GM19240 (cell line): Measurements from ENCODE around the gene KRT75.
"Not testable (repeated sequence)": the region's sequence is repeated elsewhere in the genome, so short reads cannot be mapped to it uniquely, and the experiment has no call there.

Source experiments
- DNase-seq: peaks from one replicate; pipeline ENCODE4 v3.0.0; 2011; ENCODE audit warnings: low spot score; ENCODE audit not compliant: insufficient read length

Gene KRT75

DNA sequence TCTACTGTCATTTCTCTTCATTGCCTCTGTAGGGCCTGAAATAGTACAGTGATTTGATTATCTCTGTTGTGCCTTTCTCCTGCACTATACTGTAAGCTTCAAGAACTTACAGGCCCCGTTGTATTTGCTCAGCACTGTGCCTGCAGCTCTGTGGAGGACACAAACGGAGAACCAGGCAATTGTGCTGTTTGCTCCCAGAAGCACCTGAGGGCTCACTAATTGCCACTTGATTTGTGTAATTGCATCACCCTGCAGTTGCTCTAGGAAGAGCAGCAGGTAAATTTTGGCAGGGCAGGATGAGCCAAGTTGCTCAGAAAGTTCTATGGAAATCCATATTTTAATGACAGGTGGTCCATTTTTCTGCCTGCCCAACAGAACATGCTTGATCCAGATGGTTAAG is 16.4 kb downstream of the KRT75 start:
- no peak for DNase-seq

- no peak for DNase-seq
Measured at GRCh38 chr12:52416795-52417194, 17.4 kb downstream of the KRT75 start.

- DNase-seq = no peak
Measured at GRCh38 chr12:52415870-52416750, 18.1 kb downstream of the KRT75 start.

DNA sequence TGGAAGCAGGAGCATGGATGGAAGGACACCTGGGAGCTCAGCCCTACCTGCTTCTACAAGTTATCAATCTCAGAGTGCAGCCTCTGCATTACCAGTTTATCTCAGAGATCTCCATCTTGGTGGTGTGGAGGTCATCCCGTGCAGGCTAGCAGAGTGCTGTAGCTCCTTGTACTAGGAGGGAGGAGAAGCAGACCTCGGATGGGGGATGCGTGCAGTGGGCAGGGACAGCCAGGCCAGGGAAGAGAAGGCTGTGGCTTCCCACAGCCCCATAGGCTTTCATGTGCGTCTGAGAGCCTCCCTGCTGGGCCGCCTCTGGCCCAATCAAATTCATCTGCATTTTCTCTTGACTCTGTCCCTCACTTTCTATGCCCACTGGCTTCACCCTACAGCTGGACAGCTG is 19.2 kb downstream of the KRT75 start:
- DNase-seq = no peak

DNA sequence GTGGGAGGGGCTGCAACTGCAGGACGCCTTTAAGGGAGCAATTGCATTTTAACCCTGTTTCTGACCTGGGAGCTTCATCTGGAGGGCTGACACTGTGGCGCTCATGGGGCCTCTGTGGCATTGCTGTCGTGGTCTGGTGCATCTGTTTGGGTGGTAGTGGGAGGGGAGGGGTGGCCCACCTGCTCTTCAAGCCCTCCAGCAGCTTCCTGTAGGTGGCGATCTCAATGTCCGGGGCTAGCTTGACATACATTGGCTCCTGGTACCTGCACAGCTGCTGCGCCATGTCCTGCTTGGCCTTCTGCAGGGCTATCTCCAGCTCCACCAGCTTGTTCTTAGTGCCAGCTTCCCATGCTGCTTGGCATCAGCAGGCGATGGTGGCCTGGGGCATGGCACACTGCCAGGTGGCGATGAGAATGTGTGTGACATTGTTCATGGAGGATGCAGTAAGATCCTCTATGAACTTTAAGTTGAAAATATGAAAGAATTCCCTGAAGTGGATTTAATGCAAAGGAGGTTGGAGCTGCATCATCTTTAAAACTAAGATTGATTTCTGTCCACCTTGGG is 20.3 kb downstream of the KRT75 start:
- DNase-seq = no peak

DNA sequence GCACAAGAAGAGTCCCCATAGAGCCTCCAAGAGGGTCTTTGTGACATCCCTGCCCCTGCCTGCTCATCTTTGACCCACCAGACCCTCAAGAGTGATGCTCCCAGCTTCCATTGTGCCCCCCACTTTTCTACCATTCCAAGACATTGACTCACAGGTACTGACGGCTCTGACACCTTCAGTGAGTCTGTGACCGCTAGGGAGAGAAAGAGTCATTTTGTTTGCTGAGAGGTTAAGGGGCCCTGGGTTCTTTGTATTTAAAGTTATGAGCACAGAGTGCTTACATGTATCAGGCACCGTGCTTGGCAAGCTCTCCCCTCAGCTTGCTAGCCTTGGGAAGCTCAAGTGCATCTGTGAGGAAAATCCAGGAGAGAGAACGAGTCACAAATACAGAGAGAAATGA is 21.0 kb downstream of the KRT75 start:
- no peak for DNase-seq

- DNase-seq = no peak
Measured at GRCh38 chr12:52411815-52412214, 22.4 kb downstream of the KRT75 start.

- DNase-seq = not testable (repeated sequence)
Measured at GRCh38 chr12:52410589-52411248, 23.5 kb downstream of the KRT75 start.

- no peak for DNase-seq
Measured at GRCh38 chr12:52407918-52408317, 26.3 kb downstream of the KRT75 start.

DNA sequence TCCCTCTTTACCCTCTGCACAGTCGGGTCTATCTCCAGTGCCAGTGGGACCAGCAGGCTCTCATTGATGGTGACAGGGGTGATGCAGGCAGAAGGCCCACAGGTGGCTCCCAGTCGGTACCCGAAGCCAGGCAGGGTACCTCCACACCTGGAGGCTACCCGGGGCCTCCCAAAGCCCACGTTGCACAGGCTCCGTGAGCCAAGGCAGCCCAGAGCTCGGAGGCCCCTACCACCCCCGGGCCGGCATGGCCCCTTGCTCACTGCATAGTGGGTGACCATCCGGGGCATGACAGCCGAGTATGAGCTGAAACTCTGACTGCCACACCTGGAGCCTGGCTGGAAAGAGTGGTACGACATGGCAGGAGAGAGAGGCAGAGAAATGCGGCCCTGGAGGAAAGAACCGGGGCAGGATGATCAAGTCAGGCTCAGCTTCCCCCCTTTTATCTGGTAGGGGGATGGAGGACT is 28.2 kb downstream of the KRT75 start, which contains the start of gene KRT82:
Gene KRT82 (minus strand): TSS at position 414 of the 464 bp plus-strand sequence. CDS start 58 bp downstream, at position 356.
- no peak for DNase-seq

DNA sequence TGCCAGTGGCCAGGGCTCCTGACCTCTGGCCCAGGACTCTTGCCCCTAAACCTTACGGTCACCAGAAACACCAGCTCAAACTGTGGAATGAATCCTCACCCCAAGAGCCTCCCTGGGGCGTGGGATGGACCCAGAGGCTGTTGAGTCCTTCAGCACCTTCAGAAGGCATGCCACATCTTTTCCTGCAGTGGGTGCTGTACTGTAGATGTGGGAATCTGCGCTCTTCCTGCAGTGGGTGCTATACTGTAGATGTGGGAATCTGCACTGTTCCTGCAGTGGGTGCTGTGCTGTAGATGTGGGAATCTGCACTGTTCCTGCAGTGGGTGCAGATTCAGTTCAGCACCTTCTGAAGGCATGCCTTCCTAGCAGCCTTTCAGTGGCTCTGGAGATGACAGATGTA is 29.2 kb downstream of the KRT75 start:
- no peak for DNase-seq

GRCh38 chr12:52403561-52403960 is 30.6 kb downstream of the KRT75 start:
- no peak for DNase-seq

- DNase-seq = no peak
Measured at GRCh38 chr12:52402873-52403540, 31.2 kb downstream of the KRT75 start.

DNA sequence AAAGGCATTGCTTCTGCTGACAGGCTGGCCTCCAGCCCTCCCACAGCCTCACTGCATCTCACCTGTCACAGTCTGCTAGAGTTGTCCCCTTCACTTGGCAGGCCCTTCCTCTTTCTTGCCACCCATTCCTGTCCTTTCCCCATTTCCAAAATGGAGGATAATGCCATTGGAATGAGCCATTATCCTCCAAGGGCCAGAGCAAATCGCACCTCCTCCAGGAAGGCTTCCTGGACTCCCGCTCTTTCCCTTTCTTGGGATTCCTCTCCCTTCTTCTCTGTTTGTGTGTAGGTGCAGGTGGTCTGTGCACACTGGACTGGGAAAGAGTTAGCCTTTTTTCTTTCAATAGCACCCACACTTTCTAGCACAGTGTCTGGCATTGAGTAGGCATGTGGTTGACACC is 31.8 kb downstream of the KRT75 start:
- no peak for DNase-seq

DNA sequence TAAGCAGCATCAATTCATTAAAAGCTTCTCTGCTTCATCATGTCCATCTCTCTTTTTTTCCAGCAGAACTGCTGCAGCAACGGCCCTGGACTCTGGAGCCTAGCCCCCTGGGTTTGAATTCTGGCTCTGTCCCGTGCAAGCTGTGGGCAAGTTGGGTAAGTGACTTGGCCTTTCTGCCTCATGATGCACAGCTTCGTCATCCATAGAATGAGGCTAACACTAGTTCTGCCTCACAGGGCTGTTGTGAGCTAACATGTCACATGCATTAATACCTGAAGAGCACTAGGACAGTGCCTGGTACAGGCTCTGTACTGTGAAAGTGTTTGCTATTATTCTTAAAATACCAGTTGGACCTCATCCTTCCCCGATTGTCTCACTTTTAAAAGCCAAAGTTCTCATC is 32.2 kb downstream of the KRT75 start:
- DNase-seq = no peak

DNA sequence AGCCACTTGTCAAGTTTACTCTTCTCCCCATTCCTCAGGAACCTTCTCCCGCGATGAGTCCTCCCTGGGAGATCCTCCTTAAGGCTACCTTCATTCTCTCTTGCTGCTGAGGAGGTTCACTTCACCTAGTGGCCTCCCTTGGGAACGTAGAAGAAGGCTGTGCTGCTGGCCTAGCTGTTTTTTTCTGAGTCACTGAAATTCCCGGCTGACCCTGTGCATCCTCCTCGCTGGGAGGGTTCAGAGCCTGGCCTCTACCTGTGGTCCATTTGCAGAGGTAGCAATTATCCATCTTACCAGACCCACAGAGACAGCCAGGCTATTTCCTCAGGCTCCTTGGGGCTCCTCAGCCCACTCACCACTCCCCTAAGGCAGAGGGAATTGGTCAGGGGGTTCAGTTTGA is 32.6 kb downstream of the KRT75 start:
- DNase-seq = no peak

DNA sequence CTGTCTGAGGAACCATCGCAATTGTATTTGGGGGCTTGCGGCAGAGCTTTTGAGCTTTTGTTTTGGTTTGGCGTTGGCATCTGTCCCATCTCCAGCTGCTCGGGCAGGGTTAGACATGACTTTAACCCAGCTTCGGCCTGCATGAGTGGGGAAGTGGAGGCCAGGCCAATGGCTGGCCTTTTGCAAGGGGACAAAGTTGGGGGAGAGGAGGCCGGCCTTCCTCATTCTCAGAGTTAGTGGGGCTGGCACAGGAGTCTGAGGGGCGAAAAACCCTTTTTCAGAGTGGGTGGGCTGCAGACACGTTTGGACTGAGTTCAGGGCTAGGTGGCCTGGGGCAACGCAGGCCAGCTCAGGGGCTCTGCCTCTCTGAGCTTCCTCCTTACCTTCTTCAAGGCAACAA is 33.3 kb downstream of the KRT75 start:
- DNase-seq = no peak

- no peak for DNase-seq
Measured at GRCh38 chr12:52399756-52400155, 34.4 kb downstream of the KRT75 start.

GRCh38 chr12:52398176-52398575 is 36.0 kb downstream of the KRT75 start:
- no peak for DNase-seq

GRCh38 chr12:52396656-52397055 is 37.5 kb downstream of the KRT75 start:
- DNase-seq = no peak

GRCh38 chr12:52395761-52396434 is 38.3 kb downstream of the KRT75 start:
- DNase-seq = no peak
